ENCODE data around the gene LRBA.

Gene LRBA

DNA sequence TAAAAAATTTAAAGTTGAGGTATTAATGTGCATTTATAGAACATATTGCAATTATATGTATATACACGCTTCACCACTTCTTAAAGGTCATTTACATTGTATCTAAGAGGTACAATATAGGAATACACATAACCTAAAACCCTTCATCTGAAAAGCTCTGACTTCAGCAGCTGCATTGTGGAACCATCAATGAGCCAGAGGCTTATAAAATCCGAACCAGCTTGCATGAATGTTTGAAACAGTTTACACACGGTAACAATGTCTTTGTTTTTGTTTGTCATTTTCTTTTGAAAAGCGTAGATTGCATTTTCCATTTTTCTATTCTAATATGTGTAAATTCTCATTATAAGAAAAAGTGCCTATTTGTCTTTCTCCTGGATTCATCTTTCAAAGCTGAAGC lies 715.3 kb downstream of the LRBA start:
- Mint-ChIP-seq H3K36me3 (ENCODE audit: low read depth) (peaks cover 8% of the 10 kb centered on the region), H3K4me1 (ENCODE audit: low read depth) (peaks cover 12% of the 10 kb centered on the region), H3K27ac (no peak overlapping the region), H3K4me3 (no peak overlapping the region), H3K9me3 (no peaks in the 10 kb centered on the region), H3K27me3 (no peaks in the 10 kb centered on the region)

DNA sequence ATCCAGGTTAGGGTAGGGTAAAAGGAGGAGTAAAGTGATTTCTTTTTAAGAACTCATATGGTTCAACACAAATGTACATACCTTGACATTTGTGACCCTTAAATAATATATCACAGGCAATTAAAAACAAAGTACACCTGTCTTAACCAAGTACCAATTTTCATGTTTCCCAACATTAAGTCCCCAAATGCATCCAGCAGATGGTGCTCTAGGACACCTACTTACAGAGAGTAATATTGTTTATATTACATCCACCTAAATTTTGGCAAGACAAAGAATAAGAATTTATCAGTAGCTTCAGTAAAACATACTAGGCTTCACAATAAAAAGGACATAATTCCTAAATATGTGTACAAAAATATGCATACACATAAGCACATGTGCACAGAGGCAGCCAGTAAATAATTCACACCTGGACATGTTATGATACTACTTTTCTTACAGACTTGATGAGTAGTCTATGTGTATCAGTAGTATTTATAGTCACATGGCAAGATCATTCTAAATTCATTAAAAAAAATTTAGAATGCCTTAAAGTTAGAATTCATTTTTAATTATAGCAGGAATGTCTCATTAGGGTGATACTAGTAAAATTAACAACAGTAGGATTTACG lies 717.1 kb downstream of the LRBA start:
- Mint-ChIP-seq H3K27me3 (no peaks in the 10 kb centered on the region), H3K4me3 (no peak overlapping the region), H3K27ac (no peak overlapping the region), H3K9me3 (peaks cover 3% of the 10 kb centered on the region), H3K4me1 (ENCODE audit: low read depth) (peaks cover 11% of the 10 kb centered on the region), H3K36me3 (ENCODE audit: low read depth) (peaks cover 12% of the 10 kb centered on the region)

DNA sequence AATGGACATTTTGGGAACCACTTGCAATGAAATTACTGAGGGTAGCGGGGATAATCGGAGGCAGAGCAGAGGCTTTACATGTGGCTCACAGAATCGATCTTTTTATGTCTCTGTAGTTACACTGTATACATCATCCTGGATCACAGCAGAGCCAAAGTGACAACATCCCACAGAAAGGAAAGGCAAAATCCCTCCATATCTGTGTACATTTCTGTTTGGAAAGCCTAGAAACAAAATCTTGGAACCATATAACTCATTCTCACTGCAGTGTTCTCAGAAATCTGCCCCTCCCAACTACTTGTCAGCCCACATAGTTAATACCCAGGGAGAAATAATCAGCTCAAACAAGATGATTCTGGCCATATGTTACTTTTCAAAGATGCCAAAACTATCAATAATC lies 725.2 kb downstream of the LRBA start:
- no peaks in the 10 kb centered on the region for H3K4me1 Mint-ChIP-seq (ENCODE audit: low read depth)
- no peak overlapping the region for H3K27ac Mint-ChIP-seq
- peaks cover 39% of the 10 kb centered on the region for H3K36me3 Mint-ChIP-seq (ENCODE audit: low read depth)
- H3K27me3 Mint-ChIP-seq = no peaks in the 10 kb centered on the region
- H3K9me3 Mint-ChIP-seq = peaks cover 7% of the 10 kb centered on the region
- H3K4me3 Mint-ChIP-seq = no peak overlapping the region

DNA sequence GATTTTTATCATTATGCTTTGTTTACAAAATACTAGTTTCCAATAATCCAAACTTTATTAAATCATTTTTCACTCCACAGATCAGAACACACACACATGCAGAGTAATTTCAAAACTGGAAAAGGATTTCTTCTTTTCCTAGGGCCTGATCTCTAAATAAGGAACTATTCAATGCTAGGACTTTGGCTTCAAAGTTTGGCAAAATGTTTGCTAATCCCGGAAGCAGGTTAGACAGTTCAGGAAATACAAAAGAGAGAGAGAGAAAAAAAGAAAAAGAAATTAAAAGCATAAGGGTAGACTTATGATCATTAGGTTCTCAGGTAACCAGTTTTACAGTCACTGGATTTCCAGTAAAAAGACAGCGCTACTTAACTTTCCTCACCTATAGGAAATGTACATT lies 725.9 kb downstream of the LRBA start:
- peaks cover 7% of the 10 kb centered on the region for H3K9me3 Mint-ChIP-seq
- H3K36me3 Mint-ChIP-seq (ENCODE audit: low read depth) = peaks cover 39% of the 10 kb centered on the region
- no peaks in the 10 kb centered on the region for H3K27me3 Mint-ChIP-seq
- H3K4me1 Mint-ChIP-seq (ENCODE audit: low read depth) = no peaks in the 10 kb centered on the region
- H3K4me3 Mint-ChIP-seq = no peak overlapping the region
- no peak overlapping the region for H3K27ac Mint-ChIP-seq

DNA sequence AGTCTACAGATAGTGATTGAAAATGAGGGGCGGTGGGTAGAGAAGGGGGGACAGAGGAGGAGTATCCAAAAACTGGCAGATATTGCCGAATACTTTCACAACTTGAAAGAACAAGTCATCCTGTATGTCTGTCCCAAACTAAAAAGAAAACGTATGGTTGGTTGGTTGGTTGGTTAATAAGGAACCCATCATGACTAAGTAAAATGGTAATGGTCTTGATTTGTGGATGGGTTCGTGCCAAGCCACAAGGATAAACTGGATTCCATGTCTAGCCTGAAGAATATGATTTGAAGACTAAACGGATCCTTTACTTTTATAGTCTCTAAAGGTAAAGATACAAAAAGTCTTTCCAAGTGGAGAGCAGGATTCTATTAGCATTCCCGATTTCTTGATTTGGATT lies 728.4 kb downstream of the LRBA start:
- no peak overlapping the region for H3K27ac Mint-ChIP-seq
- H3K27me3 Mint-ChIP-seq = no peaks in the 10 kb centered on the region
- no peaks in the 10 kb centered on the region for H3K4me1 Mint-ChIP-seq (ENCODE audit: low read depth)
- H3K9me3 Mint-ChIP-seq = no peaks in the 10 kb centered on the region
- H3K36me3 Mint-ChIP-seq (ENCODE audit: low read depth) = peaks cover 47% of the 10 kb centered on the region
- no peak overlapping the region for H3K4me3 Mint-ChIP-seq

DNA sequence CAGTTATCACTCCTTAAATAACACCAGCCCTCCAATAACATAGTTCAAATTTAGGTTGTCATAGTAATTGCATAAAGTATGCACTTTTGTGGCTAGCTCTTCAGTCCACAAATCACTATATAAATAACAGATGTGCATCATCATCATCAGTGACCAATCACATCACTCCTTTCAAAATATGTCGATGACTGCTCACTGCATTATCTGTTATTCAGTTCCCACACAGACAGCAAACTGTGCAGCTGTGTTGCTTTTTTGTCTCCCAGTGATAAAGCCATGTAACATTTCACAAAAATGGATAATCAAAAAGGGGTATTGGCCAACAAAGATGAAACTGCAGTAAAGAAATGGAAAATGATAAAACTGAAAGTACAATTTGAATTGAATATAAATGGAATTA lies 731.4 kb downstream of the LRBA start:
- no peaks in the 10 kb centered on the region for H3K4me1 Mint-ChIP-seq (ENCODE audit: low read depth)
- peaks cover 67% of the 10 kb centered on the region for H3K36me3 Mint-ChIP-seq (ENCODE audit: low read depth)
- no peaks in the 10 kb centered on the region for H3K9me3 Mint-ChIP-seq
- H3K27me3 Mint-ChIP-seq = no peaks in the 10 kb centered on the region
- no peak overlapping the region for H3K27ac Mint-ChIP-seq
- no peak overlapping the region for H3K4me3 Mint-ChIP-seq

DNA sequence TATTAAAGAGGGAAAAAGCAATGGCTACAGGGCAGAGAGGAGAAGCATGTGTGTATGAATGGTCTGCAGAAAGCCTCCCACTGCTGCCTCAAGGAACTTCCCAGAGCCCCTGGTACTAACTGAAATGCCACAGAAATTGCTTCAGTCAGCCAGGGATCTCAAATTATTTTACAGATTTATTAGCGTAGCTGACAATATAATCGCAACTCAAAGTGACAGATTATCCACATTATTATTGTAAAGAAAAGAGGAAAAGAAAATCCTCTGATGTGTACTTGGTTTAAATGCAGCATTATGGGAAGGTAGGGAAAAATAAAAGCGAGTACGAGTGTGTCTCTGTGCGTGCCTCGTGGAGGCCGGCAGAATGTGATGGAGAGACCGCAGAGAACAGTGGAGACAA lies 734.1 kb downstream of the LRBA start:
- H3K9me3 Mint-ChIP-seq = no peaks in the 10 kb centered on the region
- H3K4me1 Mint-ChIP-seq (ENCODE audit: low read depth) = no peaks in the 10 kb centered on the region
- H3K27me3 Mint-ChIP-seq = no peaks in the 10 kb centered on the region
- no peak overlapping the region for H3K27ac Mint-ChIP-seq
- peaks cover 81% of the 10 kb centered on the region for H3K36me3 Mint-ChIP-seq (ENCODE audit: low read depth)
- no peak overlapping the region for H3K4me3 Mint-ChIP-seq

DNA sequence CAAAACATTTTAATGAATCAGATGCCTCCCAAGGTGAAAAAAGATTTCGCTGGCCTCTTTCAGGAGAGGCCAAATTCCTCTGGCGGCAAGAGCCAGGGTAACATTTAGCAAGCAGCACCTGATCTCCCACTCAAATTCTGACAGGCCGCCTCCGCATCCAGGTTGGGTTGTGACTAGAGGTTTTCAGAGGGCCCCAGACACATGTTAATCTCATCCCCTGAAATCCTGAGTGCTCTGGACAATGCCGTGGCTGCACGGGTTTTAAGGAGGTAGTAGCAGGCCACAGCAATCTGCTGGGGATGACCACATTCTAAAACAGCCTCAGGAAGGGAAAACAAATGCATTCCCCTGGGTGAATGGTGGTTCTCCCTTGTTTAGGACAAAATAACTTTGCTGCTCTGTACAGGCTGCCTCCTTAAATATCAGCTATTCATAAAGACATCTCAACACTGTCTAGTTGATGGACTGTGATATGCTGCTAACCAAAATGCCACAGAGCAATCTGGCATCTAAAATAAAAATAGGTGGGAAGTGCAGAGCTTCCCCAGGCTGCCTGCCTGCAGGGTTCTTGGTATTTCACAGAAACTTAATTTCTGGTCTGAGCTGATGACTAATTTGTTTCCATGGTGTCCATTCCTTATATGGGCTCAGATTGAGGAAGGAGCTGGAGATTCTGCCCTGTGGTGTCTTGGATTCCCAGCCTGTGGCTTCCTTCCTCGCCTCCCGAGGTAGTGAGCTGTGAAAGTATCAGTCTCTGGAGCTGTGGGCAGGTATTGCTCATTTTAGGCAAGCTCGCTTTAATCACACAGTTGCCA lies 734.8 kb downstream of the LRBA start:
- H3K4me1 Mint-ChIP-seq (ENCODE audit: low read depth) = no peaks in the 10 kb centered on the region
- no peaks in the 10 kb centered on the region for H3K27me3 Mint-ChIP-seq
- H3K9me3 Mint-ChIP-seq = no peaks in the 10 kb centered on the region
- no peak overlapping the region for H3K27ac Mint-ChIP-seq
- no peak overlapping the region for H3K4me3 Mint-ChIP-seq
- H3K36me3 Mint-ChIP-seq (ENCODE audit: low read depth) = peaks cover 81% of the 10 kb centered on the region

DNA sequence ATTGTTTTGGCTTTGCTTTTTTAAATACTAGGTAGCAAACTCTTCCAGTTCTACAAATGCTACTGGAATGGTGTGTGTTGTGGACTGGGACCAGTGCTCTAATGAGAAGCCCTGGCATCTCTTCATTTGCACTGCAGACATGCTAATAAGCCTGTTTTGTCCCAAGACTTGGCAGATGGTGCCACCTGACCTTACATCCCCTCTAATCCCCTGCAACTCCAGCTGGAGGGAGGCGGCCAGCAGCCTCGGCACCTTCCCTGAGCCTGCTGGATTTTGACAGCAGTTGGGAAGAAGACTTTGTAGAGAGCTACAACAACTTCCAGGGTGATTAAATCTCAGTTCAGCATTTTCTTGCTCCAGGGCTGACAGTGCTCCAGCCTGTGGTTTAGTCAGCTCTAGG lies 736.9 kb downstream of the LRBA start:
- Mint-ChIP-seq H3K4me1 (ENCODE audit: low read depth) (no peaks in the 10 kb centered on the region), H3K27me3 (no peaks in the 10 kb centered on the region), H3K27ac (no peak overlapping the region), H3K4me3 (no peak overlapping the region), H3K36me3 (ENCODE audit: low read depth) (peaks cover 92% of the 10 kb centered on the region), H3K9me3 (no peaks in the 10 kb centered on the region)

DNA sequence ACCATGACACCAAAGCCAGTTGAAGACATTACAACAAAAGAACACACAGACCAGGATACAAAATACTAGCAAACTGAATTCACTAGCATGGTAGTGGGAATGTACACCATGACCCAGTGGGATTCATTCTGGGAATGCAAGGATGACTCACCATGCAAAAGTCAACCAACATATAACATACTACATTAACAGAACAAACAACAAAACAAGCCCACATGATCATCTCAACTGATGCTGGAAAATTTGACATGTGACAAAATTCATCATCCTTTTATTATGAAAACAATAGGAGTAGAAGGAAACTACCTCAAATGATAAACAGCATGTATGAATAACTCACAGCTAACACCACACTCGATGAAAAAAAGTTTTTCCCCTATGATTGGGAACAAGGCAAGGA lies 746.6 kb downstream of the LRBA start:
- no peaks in the 10 kb centered on the region for H3K9me3 Mint-ChIP-seq
- no peaks in the 10 kb centered on the region for H3K27me3 Mint-ChIP-seq
- peaks cover 73% of the 10 kb centered on the region for H3K36me3 Mint-ChIP-seq (ENCODE audit: low read depth)
- H3K27ac Mint-ChIP-seq = peak overlapping the region; percentile 69
- peaks cover 2% of the 10 kb centered on the region for H3K4me1 Mint-ChIP-seq (ENCODE audit: low read depth)
- H3K4me3 Mint-ChIP-seq = no peak overlapping the region

DNA sequence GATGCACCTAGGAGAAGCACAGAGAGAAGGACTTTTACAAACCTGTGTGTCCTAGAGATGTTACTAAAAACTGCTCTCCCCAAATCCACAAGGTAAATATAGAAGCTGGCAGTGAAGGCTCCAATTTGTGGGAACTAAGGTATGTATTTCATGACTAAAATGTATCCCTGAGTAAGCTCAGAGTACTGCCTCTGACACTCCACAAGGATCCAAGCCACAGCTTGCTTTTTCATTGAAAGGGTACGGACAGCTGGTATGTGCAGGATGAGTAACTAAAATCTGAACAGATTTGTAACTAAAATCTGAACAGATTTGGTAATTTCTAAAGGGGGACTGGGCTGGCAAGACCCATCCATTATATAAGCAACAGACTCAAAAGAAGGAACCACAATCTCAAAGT lies 749.3 kb downstream of the LRBA start:
- no peak overlapping the region for H3K4me3 Mint-ChIP-seq
- no peak overlapping the region for H3K27ac Mint-ChIP-seq
- H3K27me3 Mint-ChIP-seq = no peaks in the 10 kb centered on the region
- H3K9me3 Mint-ChIP-seq = no peaks in the 10 kb centered on the region
- H3K36me3 Mint-ChIP-seq (ENCODE audit: low read depth) = peaks cover 62% of the 10 kb centered on the region
- peaks cover 2% of the 10 kb centered on the region for H3K4me1 Mint-ChIP-seq (ENCODE audit: low read depth)

DNA sequence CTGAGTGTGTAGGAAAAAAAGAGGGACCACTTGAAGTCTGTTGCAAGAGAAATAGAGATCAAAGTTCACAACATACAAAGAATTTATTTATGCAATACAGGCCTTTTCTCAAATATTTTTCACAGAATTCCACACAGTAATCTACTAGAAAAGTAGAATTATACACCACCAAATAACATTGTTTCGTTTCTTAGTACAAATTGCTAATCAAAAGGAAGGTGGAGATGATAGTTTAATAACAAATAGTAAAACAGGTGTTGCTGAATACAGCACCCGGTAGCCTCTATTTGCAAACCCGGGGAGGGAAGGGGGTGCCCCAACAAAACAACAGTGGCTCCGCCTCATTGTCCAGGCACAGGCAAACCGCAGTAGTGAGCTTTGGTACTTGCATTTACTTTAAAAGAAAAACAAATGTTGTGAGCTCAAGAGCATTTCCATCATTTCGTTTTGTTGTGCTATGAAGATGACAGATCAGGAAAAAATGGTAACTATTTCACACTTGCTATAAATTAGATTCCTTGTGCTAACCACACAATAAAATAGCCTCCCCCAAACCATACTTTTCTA lies 750.4 kb downstream of the LRBA start:
- Mint-ChIP-seq H3K27ac (no peak overlapping the region), H3K9me3 (no peaks in the 10 kb centered on the region), H3K36me3 (ENCODE audit: low read depth) (peaks cover 51% of the 10 kb centered on the region), H3K4me3 (no peak overlapping the region), H3K27me3 (no peaks in the 10 kb centered on the region), H3K4me1 (ENCODE audit: low read depth) (peaks cover 2% of the 10 kb centered on the region)

DNA sequence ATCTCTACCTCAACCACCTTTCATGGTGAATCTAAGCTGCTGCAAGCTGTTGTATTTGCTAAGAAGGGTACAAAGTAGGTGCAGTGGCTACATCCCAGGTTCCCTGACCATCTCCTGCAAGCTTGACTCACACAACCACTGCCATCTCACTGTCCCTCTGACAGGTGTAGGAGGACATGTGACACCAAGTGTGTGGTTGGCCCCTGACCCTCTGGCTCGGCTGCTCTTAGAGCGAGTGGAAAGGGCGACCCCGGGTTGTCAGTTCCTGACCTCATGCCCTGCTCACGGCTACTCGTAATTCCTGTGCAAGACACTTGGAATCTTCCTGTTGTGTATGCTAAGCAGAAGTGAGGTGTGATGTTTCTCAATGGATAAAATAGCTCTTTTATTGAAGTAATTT lies 752.5 kb downstream of the LRBA start:
- Mint-ChIP-seq H3K27me3 (no peaks in the 10 kb centered on the region), H3K27ac (no peak overlapping the region), H3K9me3 (no peaks in the 10 kb centered on the region), H3K36me3 (ENCODE audit: low read depth) (peaks cover 35% of the 10 kb centered on the region), H3K4me3 (no peak overlapping the region), H3K4me1 (ENCODE audit: low read depth) (peaks cover 2% of the 10 kb centered on the region)

DNA sequence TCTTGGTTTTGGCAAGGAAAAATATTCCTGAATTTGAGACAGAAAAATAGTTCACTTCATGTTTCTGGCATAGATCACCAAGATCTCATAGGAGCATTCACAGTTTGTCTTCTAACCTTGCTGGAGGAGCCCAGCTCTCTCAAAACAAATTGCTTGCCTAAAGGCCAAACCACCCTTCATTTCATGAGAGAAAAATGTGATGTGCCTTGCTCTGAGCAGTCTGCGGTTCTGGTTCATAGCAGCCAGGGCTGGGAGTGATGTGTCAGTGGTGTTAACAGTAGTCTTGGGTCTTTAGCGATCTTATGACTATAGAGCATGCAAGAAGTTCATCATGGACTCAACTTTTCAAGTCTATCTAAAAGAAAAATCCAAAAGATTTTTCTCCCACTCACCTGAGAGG lies 753.5 kb downstream of the LRBA start:
- Mint-ChIP-seq H3K36me3 (ENCODE audit: low read depth) (peaks cover 25% of the 10 kb centered on the region), H3K27ac (no peak overlapping the region), H3K27me3 (no peaks in the 10 kb centered on the region), H3K9me3 (no peaks in the 10 kb centered on the region), H3K4me1 (ENCODE audit: low read depth) (peaks cover 2% of the 10 kb centered on the region), H3K4me3 (no peak overlapping the region)

DNA sequence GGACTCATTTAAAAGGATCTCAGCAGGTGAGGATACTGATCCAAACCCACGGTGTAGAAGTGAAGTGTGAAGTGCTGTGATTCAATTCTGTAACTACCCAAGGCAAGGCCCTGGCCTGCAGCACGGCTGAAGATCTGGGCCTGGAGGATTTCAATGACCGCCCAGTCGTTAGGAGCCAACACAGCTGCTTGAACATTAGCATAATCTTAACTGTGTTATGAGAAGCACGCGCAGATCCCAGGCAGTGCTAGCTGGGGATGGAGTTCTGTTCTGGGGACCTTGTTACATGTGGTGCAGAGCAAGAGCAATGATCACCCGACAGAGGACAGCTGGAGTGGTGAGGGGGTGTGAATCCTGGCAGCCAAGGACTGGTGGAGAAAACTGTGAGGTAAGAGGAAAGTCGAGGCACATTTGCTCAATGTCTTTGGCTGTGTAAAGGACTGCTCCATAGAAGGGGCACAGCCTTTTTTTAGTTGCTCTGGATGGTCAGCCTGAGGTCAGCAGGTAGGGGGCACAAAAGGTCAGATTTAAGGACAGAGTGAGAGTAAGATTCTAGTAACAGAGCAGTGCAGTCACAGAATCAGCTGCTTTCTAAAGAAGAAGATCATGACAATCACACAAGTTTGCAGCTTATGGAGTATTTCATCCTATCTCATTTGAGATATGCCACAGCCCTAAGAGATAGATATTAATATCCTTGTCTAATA lies 755.1 kb downstream of the LRBA start:
- Mint-ChIP-seq H3K27ac (no peak overlapping the region), H3K4me3 (no peak overlapping the region), H3K36me3 (ENCODE audit: low read depth) (peaks cover 17% of the 10 kb centered on the region), H3K27me3 (no peaks in the 10 kb centered on the region), H3K4me1 (ENCODE audit: low read depth) (no peaks in the 10 kb centered on the region), H3K9me3 (no peaks in the 10 kb centered on the region)
